Progenitor cell of endocrine pancreas (in vitro differentiated cells): ENCODE data around the gene IL36B. TPM values are rescaled to one million over a fixed set of nuclear protein-coding genes. Genes with fewer than 3 reads are reported as not detected.

ENCODE experiments used
- DNase-seq: peaks from one replicate; pipeline ENCODE4 v3.0.0; 2021; ENCODE audit warnings: low spot score; ENCODE audit not compliant: unreplicated experiment
- H3K27ac Mint-ChIP-seq: 2 replicates; pipeline ENCODE4 v1.8.0; 2021; ENCODE audit warnings: mild to moderate bottlenecking, moderate library complexity, mixed read lengths
- H3K27me3 Mint-ChIP-seq: 2 replicates; pipeline ENCODE4 v1.8.0; 2021; ENCODE audit warnings: mixed read lengths
- H3K36me3 Mint-ChIP-seq: 2 replicates; pipeline ENCODE4 v1.8.0; 2022; ENCODE audit warnings: mixed read lengths; ENCODE audit not compliant: insufficient read depth
- H3K4me1 Mint-ChIP-seq: 2 replicates; pipeline ENCODE4 v1.8.0; 2021; ENCODE audit warnings: low read depth, mixed read lengths
- H3K4me3 Mint-ChIP-seq: 2 replicates; pipeline ENCODE4 v1.8.0; 2021; ENCODE audit warnings: low read depth, mild to moderate bottlenecking, moderate library complexity, mixed read lengths
- H3K9me3 Mint-ChIP-seq: 2 replicates; pipeline ENCODE4 v1.8.0; 2021; ENCODE audit warnings: low read depth, mixed read lengths
- CTCF ChIP-seq: fragments of 200-600 bp; sonication (generic); IDR thresholded peaks from one replicate; pipeline ENCODE4 v1.5.0; 2021; ENCODE audit warnings: antibody characterized with exemption, mild to moderate bottlenecking; ENCODE audit not compliant: unreplicated experiment
- total RNA-seq: library from RNA; stranded (reverse); gene quantifications from 2 replicates; pipeline ENCODE4 v1.2.1, GENCODE V29; 2021

The IL36B gene
- total RNA-seq, 1 donor from 2014 or later, result not detected

GRCh38 chr2:113069676-113070605 lies 17.3 kb upstream of the IL36B start:
- Mint-ChIP-seq H3K4me3 (no peak overlapping the region), H3K27me3 (peaks cover 18% of the 10 kb centered on the region), H3K27ac (no peak overlapping the region), H3K9me3 (peaks cover 3% of the 10 kb centered on the region), H3K4me1 (no peaks in the 10 kb centered on the region), H3K36me3 (no peaks in the 10 kb centered on the region)
- DNase-seq, result no peak
- no peak for TF ChIP-seq CTCF

GRCh38 chr2:113068706-113069485 lies 16.2 kb upstream of the IL36B start:
- no peak for DNase-seq
- no peaks in the 10 kb centered on the region for H3K36me3 Mint-ChIP-seq
- TF ChIP-seq CTCF, result no peak
- no peaks in the 10 kb centered on the region for H3K4me1 Mint-ChIP-seq
- H3K4me3 Mint-ChIP-seq, result no peak overlapping the region
- no peak overlapping the region for H3K27ac Mint-ChIP-seq
- H3K9me3 Mint-ChIP-seq, result peaks cover 3% of the 10 kb centered on the region
- peaks cover 16% of the 10 kb centered on the region for H3K27me3 Mint-ChIP-seq

DNA sequence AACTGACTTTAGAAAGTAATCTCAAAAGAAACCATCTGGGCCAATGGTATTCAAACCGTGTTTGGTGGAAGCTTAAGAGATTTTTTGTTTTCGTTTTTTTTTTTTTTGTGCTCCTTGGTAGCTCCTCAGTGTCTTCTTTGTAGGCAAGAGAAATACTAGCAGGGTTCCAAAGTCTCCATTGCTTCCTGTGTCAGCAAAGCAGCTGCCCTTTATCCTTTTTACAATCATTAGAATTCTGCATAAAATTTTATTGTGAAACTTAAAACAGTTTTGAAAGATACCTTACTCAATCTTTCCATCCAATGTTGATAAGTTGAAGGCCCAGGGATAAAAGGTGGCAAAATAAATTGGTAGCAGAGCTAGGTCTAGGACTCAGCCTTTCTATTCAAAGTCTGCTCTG lies 15.6 kb upstream of the IL36B start:
- Mint-ChIP-seq H3K27ac (no peak overlapping the region), H3K27me3 (peaks cover 16% of the 10 kb centered on the region), H3K4me3 (no peak overlapping the region), H3K9me3 (peaks cover 3% of the 10 kb centered on the region), H3K36me3 (no peaks in the 10 kb centered on the region), H3K4me1 (no peaks in the 10 kb centered on the region)
- DNase-seq, result no peak
- TF ChIP-seq CTCF, result no peak

- TF ChIP-seq CTCF, result no peak
- H3K27ac Mint-ChIP-seq, result no peak within 1 kb of the TSS
- no peak within 1 kb of the TSS for H3K4me3 Mint-ChIP-seq
- H3K36me3 Mint-ChIP-seq, result no peaks in the 10 kb centered on the region
- no peak for DNase-seq
- H3K27me3 Mint-ChIP-seq, result peaks cover 16% of the 10 kb centered on the region
- peaks cover 3% of the 10 kb centered on the region for H3K9me3 Mint-ChIP-seq
- H3K4me1 Mint-ChIP-seq, result no peaks in the 10 kb centered on the region
These were observed 15.0 kb upstream of the IL36B start, which contains the start of gene IL1F10 for GRCh38 chr2:113067681-113068080. TSS of gene IL1F10 (plus strand) at chr2:113067970. CDS start at chr2:113072739, 4,769 bp downstream.

DNA sequence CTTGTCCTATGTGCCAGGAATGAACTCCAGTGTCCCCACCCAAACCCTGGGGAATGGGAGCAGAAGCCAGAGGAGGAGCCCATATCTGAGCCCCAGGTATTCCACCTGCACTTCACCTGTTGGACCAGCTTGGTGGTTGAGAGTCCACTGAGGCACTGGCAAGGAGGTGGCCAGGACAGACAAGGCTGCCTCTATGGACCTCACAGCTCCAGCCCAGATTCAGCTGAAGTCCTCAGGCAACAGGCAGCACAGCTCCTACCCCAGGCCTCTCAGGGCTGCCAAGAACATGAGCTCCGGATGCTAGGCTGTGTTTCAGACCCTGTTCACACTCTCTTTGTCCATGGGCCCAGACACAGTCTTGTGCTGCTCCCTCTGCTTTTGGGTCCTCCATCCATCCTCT lies 12.2 kb upstream of the IL36B start:
- DNase-seq, result no peak
- peaks cover 16% of the 10 kb centered on the region for H3K27me3 Mint-ChIP-seq
- H3K4me1 Mint-ChIP-seq, result no peaks in the 10 kb centered on the region
- H3K27ac Mint-ChIP-seq, result no peak overlapping the region
- TF ChIP-seq CTCF, result no peak
- H3K4me3 Mint-ChIP-seq, result no peak overlapping the region
- no peaks in the 10 kb centered on the region for H3K36me3 Mint-ChIP-seq
- H3K9me3 Mint-ChIP-seq, result peaks cover 3% of the 10 kb centered on the region
